ENCODE measurements around the gene FGF6. TPM values are rescaled to one million over a fixed set of nuclear protein-coding genes. Genes with fewer than 3 reads are reported as not detected.

Gene FGF6
- total RNA-seq, 2 experiments from 2014 or later = not detected

DNA sequence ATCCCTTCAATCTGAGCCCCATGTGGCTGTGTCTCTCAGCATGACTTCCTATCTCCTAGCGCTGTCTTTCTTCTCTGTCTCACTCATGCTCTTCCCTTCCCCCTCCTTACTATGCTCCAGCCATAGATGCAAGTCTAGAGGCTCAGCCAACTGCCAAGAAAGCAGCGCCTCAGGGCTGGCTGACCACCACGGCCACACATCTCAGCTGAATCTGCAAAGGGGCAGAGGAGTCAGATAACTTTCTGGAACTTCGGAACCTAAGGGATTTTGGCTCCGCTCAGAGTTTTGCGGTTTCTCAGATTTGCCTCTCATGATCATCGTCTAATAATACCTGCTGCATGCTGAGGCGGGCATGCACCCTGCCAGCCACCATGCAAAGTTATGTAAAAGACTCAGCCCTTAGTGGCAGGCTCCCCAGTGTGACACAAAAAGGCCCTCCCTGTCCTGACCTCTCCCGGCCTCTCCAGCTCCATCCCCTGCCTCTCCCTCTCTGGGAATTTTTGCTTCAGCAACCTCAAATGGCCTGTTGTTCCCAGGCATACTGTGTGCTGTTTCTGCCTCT, 5.0 kb upstream of the FGF6 start:
- Histone ChIP-seq H3K9me3 (ENCODE audit: control insufficient read depth in 1 of 2, insufficient read depth in 1 of 2, low read length in 2 of 2) (peaks cover 0 to 6% of the 10 kb centered on the region in 2 experiments), H3K4me1 (ENCODE audit: insufficient read depth, low read length) (no peaks in the 10 kb centered on the region), H3K36me3 (ENCODE audit: insufficient read depth, low read length) (no peaks in the 10 kb centered on the region), H3K27ac (ENCODE audit: low read depth in 1 of 2, low read length in 2 of 2) (no peak overlapping the region), H3K4me3 (ENCODE audit: low read length) (no peak overlapping the region), H3K27me3 (ENCODE audit: control insufficient read depth in 1 of 2, insufficient read depth in 2 of 2, low read length in 2 of 2) (peaks cover 0 to 5% of the 10 kb centered on the region in 2 experiments)
- no peaks in the 10 kb centered on the region for H3K36me3 Mint-ChIP-seq (ENCODE audit: low read depth)
- POLR2A ChIA-PET = no interaction called here
- no peaks in the 10 kb centered on the region for H3K9me3 Mint-ChIP-seq
- intact Hi-C loops (cut with DNase I, micrococcal nuclease) = no loop called here
- H3K4me1 Mint-ChIP-seq (ENCODE audit: low read depth) = no peaks in the 10 kb centered on the region
- no peak for DNase-seq
- H3K27ac Mint-ChIP-seq = no peak overlapping the region
- no peak for ATAC-seq (ENCODE audit: poor library complexity)
- TF ChIP-seq, protein P1, sequence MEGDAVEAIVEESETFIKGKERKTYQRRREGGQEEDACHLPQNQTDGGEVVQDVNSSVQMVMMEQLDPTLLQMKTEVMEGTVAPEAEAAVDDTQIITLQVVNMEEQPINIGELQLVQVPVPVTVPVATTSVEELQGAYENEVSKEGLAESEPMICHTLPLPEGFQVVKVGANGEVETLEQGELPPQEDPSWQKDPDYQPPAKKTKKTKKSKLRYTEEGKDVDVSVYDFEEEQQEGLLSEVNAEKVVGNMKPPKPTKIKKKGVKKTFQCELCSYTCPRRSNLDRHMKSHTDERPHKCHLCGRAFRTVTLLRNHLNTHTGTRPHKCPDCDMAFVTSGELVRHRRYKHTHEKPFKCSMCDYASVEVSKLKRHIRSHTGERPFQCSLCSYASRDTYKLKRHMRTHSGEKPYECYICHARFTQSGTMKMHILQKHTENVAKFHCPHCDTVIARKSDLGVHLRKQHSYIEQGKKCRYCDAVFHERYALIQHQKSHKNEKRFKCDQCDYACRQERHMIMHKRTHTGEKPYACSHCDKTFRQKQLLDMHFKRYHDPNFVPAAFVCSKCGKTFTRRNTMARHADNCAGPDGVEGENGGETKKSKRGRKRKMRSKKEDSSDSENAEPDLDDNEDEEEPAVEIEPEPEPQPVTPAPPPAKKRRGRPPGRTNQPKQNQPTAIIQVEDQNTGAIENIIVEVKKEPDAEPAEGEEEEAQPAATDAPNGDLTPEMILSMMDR (IDR thresholded peaks at IDR 0.05) = no peak
- H3K4me3 Mint-ChIP-seq = no peak overlapping the region
- H3K27me3 Mint-ChIP-seq = peaks cover 12% of the 10 kb centered on the region
- CTCF ChIA-PET = no interaction called here

DNA sequence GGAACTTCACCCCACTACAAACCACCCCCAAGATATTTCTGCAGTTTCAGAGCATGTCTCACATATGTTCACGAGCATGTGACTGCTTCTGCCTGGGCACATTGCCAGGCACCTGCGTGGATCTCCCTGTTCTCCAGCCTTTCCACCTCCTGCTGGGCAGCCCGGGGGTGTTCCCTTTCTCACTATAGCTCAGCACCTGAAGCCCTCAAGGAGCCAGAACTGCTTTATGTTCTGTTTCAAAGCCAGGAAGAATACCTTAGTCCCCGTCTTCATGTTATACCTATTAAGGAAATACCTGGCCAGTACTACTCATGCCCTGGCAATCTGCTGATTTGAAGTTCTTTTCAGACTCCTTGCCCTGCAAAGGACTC, 4.2 kb upstream of the FGF6 start:
- H3K27ac ChIP-seq (ENCODE audit: low read depth in 1 of 2, low read length in 2 of 2) = no peak overlapping the region
- no peaks in the 10 kb centered on the region for H3K36me3 ChIP-seq (ENCODE audit: insufficient read depth, low read length)
- CTCF ChIA-PET = no interaction called here
- TF ChIP-seq, protein P1 (IDR thresholded peaks at IDR 0.05) = no peak
- no peaks in the 10 kb centered on the region for H3K9me3 Mint-ChIP-seq
- H3K9me3 ChIP-seq (ENCODE audit: control insufficient read depth in 1 of 2, insufficient read depth in 1 of 2, low read length in 2 of 2) = peaks cover 0 to 6% of the 10 kb centered on the region in 2 experiments
- H3K36me3 Mint-ChIP-seq (ENCODE audit: low read depth) = no peaks in the 10 kb centered on the region
- no peak overlapping the region for H3K4me3 Mint-ChIP-seq
- ATAC-seq (ENCODE audit: poor library complexity) (no peak), DNase-seq (no peak)
- peaks cover 0 to 5% of the 10 kb centered on the region in 2 experiments for H3K27me3 ChIP-seq (ENCODE audit: control insufficient read depth in 1 of 2, insufficient read depth in 2 of 2, low read length in 2 of 2)
- H3K4me1 Mint-ChIP-seq (ENCODE audit: low read depth) = no peaks in the 10 kb centered on the region
- no peaks in the 10 kb centered on the region for H3K4me1 ChIP-seq (ENCODE audit: insufficient read depth, low read length)
- no peak overlapping the region for H3K27ac Mint-ChIP-seq
- POLR2A ChIA-PET = no interaction called here
- peaks cover 12% of the 10 kb centered on the region for H3K27me3 Mint-ChIP-seq
- no peak overlapping the region for H3K4me3 ChIP-seq (ENCODE audit: low read length)
- intact Hi-C loops (cut with DNase I, micrococcal nuclease) = no loop called here

DNA sequence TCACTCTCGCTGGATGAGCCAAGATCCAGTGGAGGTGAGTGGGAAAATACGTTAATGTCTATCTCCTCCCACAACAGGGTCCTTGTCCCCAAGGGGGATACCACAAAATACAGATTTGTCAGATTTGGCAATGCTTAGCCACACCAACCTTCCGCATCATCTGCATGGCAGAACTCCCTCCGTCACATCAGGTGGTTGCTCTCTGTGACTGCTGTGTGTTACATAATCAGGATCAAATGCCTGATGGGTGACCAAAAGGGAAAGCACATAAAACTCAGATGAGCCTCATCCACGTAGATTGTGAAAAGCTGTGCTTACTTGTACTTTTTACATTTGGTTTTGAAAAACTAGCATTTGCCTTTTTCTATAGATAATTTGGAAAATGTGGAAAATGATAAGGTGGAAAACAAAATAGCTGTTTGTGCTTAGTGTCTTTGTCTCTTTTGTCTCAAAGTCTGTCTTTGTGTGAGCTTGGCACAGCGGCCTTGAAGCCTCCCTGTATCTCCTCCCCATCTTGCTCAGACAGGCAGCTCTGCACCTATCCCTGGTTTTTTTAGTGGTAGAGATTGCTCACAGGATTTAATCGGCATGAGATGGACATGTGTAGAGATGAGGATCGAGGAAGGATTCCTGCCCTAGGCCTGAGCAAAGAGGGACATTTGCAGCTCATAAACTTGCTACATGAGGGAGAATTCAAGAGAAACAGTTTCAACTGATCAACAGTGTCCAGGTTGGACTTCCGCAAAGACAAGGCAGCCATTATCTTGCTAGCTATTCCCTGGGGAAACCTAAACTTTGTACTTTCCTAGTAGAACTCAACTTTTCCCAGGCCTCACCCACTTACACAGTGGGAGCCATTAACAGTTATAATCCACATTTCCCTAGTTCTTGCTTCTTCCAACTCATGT, 3.6 kb upstream of the FGF6 start:
- Mint-ChIP-seq H3K27ac (no peak overlapping the region), H3K36me3 (ENCODE audit: low read depth) (no peaks in the 10 kb centered on the region), H3K9me3 (no peaks in the 10 kb centered on the region), H3K27me3 (peaks cover 12% of the 10 kb centered on the region), H3K4me1 (ENCODE audit: low read depth) (no peaks in the 10 kb centered on the region), H3K4me3 (no peak overlapping the region)
- Histone ChIP-seq H3K27ac (ENCODE audit: low read depth in 1 of 2, low read length in 2 of 2) (no peak overlapping the region), H3K4me1 (ENCODE audit: insufficient read depth, low read length) (no peaks in the 10 kb centered on the region), H3K9me3 (ENCODE audit: control insufficient read depth in 1 of 2, insufficient read depth in 1 of 2, low read length in 2 of 2) (peaks cover 0 to 6% of the 10 kb centered on the region in 2 experiments), H3K27me3 (ENCODE audit: control insufficient read depth in 1 of 2, insufficient read depth in 2 of 2, low read length in 2 of 2) (peaks cover 0 to 5% of the 10 kb centered on the region in 2 experiments), H3K4me3 (ENCODE audit: low read length) (no peak overlapping the region), H3K36me3 (ENCODE audit: insufficient read depth, low read length) (no peaks in the 10 kb centered on the region)
- ChIA-PET CTCF (no interaction called here), POLR2A (no interaction called here)
- TF ChIP-seq, protein P1 (IDR thresholded peaks at IDR 0.05) = no peak
- no peak for ATAC-seq (ENCODE audit: poor library complexity)
- DNase-seq = no peak
- intact Hi-C loops (cut with DNase I, micrococcal nuclease) = no loop called here
